Fibroblast of lung (primary cell): ENCODE data around the gene KCNMA1.

Experiments
- EZH2 ChIP-seq: IDR thresholded peaks from 2 replicates; pipeline ENCODE4 v1.5.1; 2012; ENCODE audit warnings: low read length, control low read depth, mild to moderate bottlenecking; ENCODE audit errors: missing control alignments
- TF ChIP-seq, protein P1 (sequence below), 2 donors: IDR thresholded peaks in 1 of 2; conservative IDR thresholded peaks in 1 of 2; 1 replicate in 1 of 2; 2 replicates in 1 of 2; pipeline ENCODE4 v1.5.1; 2011 to 2012; ENCODE audit warnings: low read length in 2 of 2, control low read depth in 1 of 2, inconsistent platforms in 1 of 2, low read depth in 1 of 2, mild to moderate bottlenecking in 1 of 2

DNA sequence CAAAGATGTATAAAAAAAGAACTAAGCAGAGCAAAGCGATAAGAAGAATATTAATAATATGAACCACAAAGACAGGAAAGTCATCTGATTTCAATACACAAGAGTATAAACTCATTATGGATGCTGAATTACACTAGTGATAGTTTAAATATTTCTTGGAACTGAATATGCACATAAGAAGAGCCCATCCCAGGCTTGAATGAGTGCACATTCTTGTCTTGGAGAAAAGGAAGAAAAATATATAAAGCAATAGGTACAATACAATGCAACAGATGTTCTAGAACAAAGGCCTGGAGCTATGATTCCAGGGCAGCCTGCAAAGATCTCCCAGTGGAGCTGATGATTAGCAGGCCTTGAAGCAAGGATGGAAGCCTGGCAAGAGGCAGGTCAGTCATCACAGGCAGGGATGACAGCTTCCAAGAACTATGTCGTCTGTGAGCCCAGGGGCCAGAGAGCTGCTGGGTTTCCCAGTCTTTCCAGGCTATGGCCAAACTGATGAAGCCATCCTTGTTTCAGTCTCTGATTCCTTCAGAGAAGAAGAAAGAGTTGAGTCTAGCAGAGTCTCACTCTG lies 277.6 kb downstream of the KCNMA1 start:
- TF ChIP-seq, protein P1, sequence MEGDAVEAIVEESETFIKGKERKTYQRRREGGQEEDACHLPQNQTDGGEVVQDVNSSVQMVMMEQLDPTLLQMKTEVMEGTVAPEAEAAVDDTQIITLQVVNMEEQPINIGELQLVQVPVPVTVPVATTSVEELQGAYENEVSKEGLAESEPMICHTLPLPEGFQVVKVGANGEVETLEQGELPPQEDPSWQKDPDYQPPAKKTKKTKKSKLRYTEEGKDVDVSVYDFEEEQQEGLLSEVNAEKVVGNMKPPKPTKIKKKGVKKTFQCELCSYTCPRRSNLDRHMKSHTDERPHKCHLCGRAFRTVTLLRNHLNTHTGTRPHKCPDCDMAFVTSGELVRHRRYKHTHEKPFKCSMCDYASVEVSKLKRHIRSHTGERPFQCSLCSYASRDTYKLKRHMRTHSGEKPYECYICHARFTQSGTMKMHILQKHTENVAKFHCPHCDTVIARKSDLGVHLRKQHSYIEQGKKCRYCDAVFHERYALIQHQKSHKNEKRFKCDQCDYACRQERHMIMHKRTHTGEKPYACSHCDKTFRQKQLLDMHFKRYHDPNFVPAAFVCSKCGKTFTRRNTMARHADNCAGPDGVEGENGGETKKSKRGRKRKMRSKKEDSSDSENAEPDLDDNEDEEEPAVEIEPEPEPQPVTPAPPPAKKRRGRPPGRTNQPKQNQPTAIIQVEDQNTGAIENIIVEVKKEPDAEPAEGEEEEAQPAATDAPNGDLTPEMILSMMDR (conservative IDR thresholded peaks at IDR 0.05 in 1 of 2, IDR thresholded peaks at IDR 0.05 in 1 of 2; ENCODE audit: low read depth in 1 of 2, low read length in 2 of 2), result no peak
- TF ChIP-seq EZH2, result no peak
